ENCODE data around the gene MIER1. TPM values are rescaled to one million over a fixed set of nuclear protein-coding genes. Genes with fewer than 3 reads are reported as not detected.
A peak's percentile ranks its signal among the peaks of the same experiment; 100 is the strongest.
"Not testable (repeated sequence)": the region's sequence is repeated elsewhere in the genome, so short reads cannot be mapped to it uniquely, and the experiment has no call there.

MIER1 gene
- total RNA-seq, 1 donor from 2014 or later = 40.1 TPM

DNA sequence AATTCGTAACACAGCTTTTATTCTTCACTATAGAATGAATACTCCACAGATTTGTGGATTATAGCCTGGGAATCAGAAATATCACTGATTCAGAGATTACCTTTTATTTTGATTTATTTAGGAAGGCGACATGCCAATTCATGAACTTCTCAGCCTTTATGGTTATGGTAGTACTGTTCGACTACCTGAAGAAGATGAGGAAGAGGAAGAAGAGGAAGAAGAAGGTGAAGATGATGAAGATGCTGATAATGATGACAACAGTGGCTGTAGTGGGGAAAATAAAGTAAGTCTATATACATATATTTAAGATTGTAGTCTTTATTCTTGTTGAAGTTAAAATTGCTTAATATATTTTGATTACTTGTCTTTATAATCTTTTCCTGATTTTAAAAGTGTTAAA, 33.1 kb downstream of the MIER1 start:
- Mint-ChIP-seq H3K9me3 (ENCODE audit: low read depth) (no peaks in the 10 kb centered on the region), H3K27me3 (ENCODE audit: low read depth) (no peaks in the 10 kb centered on the region), H3K27ac (ENCODE audit: unreplicated experiment) (no peak overlapping the region), H3K36me3 (ENCODE audit: low read depth) (peaks cover 23% of the 10 kb centered on the region), H3K4me1 (ENCODE audit: low read depth) (peaks cover 26% of the 10 kb centered on the region), H3K4me3 (ENCODE audit: unreplicated experiment) (no peak overlapping the region)
- TF ChIP-seq, protein P1, sequence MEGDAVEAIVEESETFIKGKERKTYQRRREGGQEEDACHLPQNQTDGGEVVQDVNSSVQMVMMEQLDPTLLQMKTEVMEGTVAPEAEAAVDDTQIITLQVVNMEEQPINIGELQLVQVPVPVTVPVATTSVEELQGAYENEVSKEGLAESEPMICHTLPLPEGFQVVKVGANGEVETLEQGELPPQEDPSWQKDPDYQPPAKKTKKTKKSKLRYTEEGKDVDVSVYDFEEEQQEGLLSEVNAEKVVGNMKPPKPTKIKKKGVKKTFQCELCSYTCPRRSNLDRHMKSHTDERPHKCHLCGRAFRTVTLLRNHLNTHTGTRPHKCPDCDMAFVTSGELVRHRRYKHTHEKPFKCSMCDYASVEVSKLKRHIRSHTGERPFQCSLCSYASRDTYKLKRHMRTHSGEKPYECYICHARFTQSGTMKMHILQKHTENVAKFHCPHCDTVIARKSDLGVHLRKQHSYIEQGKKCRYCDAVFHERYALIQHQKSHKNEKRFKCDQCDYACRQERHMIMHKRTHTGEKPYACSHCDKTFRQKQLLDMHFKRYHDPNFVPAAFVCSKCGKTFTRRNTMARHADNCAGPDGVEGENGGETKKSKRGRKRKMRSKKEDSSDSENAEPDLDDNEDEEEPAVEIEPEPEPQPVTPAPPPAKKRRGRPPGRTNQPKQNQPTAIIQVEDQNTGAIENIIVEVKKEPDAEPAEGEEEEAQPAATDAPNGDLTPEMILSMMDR (IDR thresholded peaks at IDR 0.05) = no peak
- DNase-seq (ENCODE audit: low spot score) = no peak

DNA sequence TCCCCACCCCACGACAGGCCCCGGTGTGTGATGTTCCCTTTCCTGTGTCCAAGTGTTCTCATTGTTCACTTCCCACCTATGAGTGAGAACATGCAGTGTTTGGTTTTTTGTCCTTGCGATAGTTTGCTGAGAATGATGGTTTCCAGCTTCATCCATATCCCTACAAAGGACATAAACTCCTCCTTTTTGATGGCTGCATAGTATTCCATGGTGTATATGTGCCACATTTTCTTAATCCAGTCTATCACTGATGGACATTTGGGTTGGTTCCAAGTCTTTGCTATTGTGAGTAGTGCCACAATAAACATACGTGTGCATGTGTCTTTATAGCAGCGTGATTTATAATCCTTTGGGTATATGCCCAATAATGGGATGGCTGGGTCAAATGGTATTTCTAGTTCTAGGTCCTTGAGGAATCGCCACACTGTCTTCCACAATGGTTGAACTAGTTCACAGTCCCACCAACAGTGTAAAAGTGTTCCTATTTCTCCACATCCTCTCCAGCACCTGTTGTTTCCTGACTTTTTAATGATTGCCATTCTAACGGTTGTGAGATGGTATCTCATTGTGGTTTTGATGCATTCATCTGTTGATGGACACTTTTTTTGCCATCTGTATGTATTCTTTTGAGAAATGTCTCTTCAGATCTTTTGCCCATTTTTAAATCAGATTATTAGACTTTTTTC, 41.5 kb downstream of the MIER1 start:
- H3K9me3 Mint-ChIP-seq (ENCODE audit: low read depth) = peaks cover 17% of the 10 kb centered on the region
- H3K27me3 Mint-ChIP-seq (ENCODE audit: low read depth); H3K27ac Mint-ChIP-seq (ENCODE audit: unreplicated experiment); H3K4me3 Mint-ChIP-seq (ENCODE audit: unreplicated experiment); DNase-seq (ENCODE audit: low spot score): not testable (repeated sequence)
- peaks cover 40% of the 10 kb centered on the region for H3K36me3 Mint-ChIP-seq (ENCODE audit: low read depth)
- peaks cover 20% of the 10 kb centered on the region for H3K4me1 Mint-ChIP-seq (ENCODE audit: low read depth)

DNA sequence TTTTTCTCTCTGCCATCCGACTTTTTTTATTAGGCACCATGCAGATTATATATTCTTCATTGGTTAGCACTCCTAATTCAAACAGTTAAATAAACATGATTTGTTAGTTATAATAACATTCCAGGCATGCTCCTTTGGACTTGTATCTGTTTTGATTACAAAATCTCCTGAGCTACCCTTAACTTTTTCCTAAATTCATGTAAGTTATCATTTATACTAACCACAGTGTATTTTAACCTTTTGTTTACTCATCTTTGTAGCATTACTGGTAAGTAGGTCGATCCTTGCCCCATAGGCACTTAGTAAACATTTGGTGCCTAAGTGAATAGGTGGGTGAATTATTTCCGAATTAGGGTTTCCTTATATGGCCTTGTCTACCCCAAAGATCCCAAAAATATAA, 43.8 kb downstream of the MIER1 start:
- Mint-ChIP-seq H3K27ac (ENCODE audit: unreplicated experiment) (no peak overlapping the region), H3K36me3 (ENCODE audit: low read depth) (peaks cover 40% of the 10 kb centered on the region), H3K4me3 (ENCODE audit: unreplicated experiment) (no peak overlapping the region), H3K4me1 (ENCODE audit: low read depth) (peaks cover 20% of the 10 kb centered on the region), H3K9me3 (ENCODE audit: low read depth) (peaks cover 17% of the 10 kb centered on the region), H3K27me3 (ENCODE audit: low read depth) (no peaks in the 10 kb centered on the region)
- no peak for DNase-seq (ENCODE audit: low spot score)
- TF ChIP-seq, protein P1 (IDR thresholded peaks at IDR 0.05) = no peak

DNA sequence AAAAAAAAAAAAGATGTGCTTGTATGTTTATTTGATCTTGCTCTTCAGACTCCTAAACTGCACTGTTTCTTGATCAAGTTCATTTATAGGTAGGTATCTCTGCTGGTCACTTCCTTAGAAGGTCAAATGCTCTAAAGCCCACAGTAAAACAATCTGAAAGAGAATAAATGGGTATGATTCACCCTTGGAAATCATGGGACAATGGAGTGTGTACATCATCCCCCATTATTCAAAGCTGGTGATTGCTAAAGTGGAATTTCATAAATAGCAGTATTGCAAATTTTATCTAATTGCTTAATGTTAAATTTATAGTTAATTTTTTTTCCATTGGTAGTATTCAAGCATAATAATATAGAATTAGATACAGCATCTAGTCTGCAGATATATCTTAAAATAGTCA, 53.4 kb downstream of the MIER1 start:
- Mint-ChIP-seq H3K27ac (ENCODE audit: unreplicated experiment) (no peak overlapping the region), H3K36me3 (ENCODE audit: low read depth) (peaks cover 8% of the 10 kb centered on the region), H3K27me3 (ENCODE audit: low read depth) (no peaks in the 10 kb centered on the region), H3K4me3 (ENCODE audit: unreplicated experiment) (no peak overlapping the region), H3K9me3 (ENCODE audit: low read depth) (no peaks in the 10 kb centered on the region), H3K4me1 (ENCODE audit: low read depth) (no peaks in the 10 kb centered on the region)
- DNase-seq (ENCODE audit: low spot score) = no peak
- TF ChIP-seq, protein P1 (IDR thresholded peaks at IDR 0.05) = no peak

DNA sequence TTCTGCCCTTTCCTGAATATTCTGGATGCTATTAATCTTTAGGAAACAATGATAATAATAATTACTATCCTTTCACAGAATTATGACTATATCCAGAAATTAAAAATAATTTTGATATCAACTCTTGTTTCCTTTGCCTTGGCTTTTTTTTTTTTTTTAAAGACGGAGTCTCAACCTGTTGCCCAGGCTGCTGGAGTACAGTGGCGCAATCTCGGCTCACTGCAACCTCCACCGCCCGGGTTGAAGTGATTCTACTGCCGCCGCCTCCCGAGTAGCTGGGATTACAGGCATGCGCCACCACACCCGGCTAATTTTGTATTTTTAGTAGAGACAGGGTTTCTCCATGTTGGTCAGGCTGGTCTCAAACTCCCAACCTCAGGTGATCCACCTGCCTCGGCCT, 54.8 kb downstream of the MIER1 start:
- DNase-seq (ENCODE audit: low spot score); H3K27me3 Mint-ChIP-seq (ENCODE audit: low read depth); H3K4me3 Mint-ChIP-seq (ENCODE audit: unreplicated experiment); H3K9me3 Mint-ChIP-seq (ENCODE audit: low read depth); H3K27ac Mint-ChIP-seq (ENCODE audit: unreplicated experiment); H3K4me1 Mint-ChIP-seq (ENCODE audit: low read depth): not testable (repeated sequence)
- H3K36me3 Mint-ChIP-seq (ENCODE audit: low read depth) = peaks cover 14% of the 10 kb centered on the region

DNA sequence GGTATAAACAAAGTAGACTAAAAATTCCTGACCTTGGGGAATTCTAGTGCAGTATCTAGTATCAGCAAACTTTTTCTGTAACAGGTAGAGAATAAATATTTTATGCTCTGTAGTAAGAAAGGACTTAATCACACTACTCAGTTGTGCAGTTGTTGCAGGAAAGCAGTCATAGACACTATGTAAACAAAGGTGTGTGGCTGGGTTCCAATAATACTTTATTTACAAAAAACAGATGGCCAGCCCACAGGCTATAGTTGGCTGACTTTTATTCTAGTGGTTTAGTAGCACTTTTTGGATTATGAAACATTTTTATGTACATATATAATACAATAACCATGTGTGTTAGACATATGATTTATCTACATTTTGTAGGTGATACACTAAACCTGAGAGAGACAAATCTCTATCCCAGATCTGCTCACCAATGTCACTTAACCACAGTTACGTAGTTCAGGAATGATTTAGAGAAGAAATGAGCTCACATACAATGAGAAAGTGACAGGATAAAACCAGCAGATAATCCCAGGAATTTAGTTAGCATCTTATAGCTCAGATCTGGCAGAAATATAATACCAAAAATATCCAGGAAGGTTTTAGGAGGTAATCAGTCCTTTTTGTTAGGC, 56.1 kb downstream of the MIER1 start:
- Mint-ChIP-seq H3K27me3 (ENCODE audit: low read depth) (no peaks in the 10 kb centered on the region), H3K27ac (ENCODE audit: unreplicated experiment) (peak overlapping the region; percentile 1), H3K4me1 (ENCODE audit: low read depth) (peaks cover 4% of the 10 kb centered on the region), H3K4me3 (ENCODE audit: unreplicated experiment) (no peak overlapping the region), H3K9me3 (ENCODE audit: low read depth) (no peaks in the 10 kb centered on the region), H3K36me3 (ENCODE audit: low read depth) (peaks cover 14% of the 10 kb centered on the region)
- no peak for DNase-seq (ENCODE audit: low spot score)
- TF ChIP-seq, protein P1 (IDR thresholded peaks at IDR 0.05) = no peak
